Measurements from ENCODE around the gene BTRC.
"Not testable (repeated sequence)": the region's sequence is repeated elsewhere in the genome, so short reads cannot be mapped to it uniquely, and the experiment has no call there.

The BTRC gene

GRCh38 chr10:101388676-101389276, 34.8 kb downstream of the BTRC start:
- DNase-seq, result no peak

- not testable (repeated sequence) for DNase-seq
These were observed 35.6 kb downstream of the BTRC start for GRCh38 chr10:101389532-101389931.

GRCh38 chr10:101389986-101390531, 36.1 kb downstream of the BTRC start:
- DNase-seq, result no peak

GRCh38 chr10:101393378-101393777, 39.4 kb downstream of the BTRC start:
- no peak for DNase-seq

GRCh38 chr10:101394524-101395133, 40.7 kb downstream of the BTRC start:
- no peak for DNase-seq

GRCh38 chr10:101397140-101397539, 43.2 kb downstream of the BTRC start:
- DNase-seq, result no peak

- DNase-seq, result no peak
These were observed 46.6 kb downstream of the BTRC start for GRCh38 chr10:101400585-101400984.

- no peak for DNase-seq
These were observed 48.7 kb downstream of the BTRC start for GRCh38 chr10:101402711-101403110.

GRCh38 chr10:101403161-101403560, 49.2 kb downstream of the BTRC start:
- DNase-seq, result no peak

- no peak for DNase-seq
These were observed 51.0 kb downstream of the BTRC start for GRCh38 chr10:101405001-101405400.

- DNase-seq, result no peak
These were observed 57.6 kb downstream of the BTRC start for GRCh38 chr10:101411598-101411997.

- no peak for DNase-seq
These were observed 60.1 kb downstream of the BTRC start for GRCh38 chr10:101414034-101414433.

GRCh38 chr10:101415884-101416283, 61.9 kb downstream of the BTRC start:
- no peak for DNase-seq

- not testable (repeated sequence) for DNase-seq
These were observed 68.0 kb downstream of the BTRC start for GRCh38 chr10:101421967-101422366.

- DNase-seq, result no peak
These were observed 71.6 kb downstream of the BTRC start for GRCh38 chr10:101425535-101425934.

GRCh38 chr10:101428036-101428435, 74.1 kb downstream of the BTRC start:
- DNase-seq, result no peak

- no peak for DNase-seq
These were observed 75.5 kb downstream of the BTRC start for GRCh38 chr10:101429423-101429822.

GRCh38 chr10:101436302-101436701, 82.3 kb downstream of the BTRC start:
- DNase-seq, result no peak

GRCh38 chr10:101438881-101439391, 85.0 kb downstream of the BTRC start:
- no peak for DNase-seq

GRCh38 chr10:101441541-101442455, 87.8 kb downstream of the BTRC start:
- DNase-seq, result no peak

- DNase-seq, result no peak
These were observed 88.5 kb downstream of the BTRC start for GRCh38 chr10:101442456-101442800.

GRCh38 chr10:101444058-101444898, 90.3 kb downstream of the BTRC start:
- DNase-seq, result no peak

GRCh38 chr10:101446071-101446470, 92.1 kb downstream of the BTRC start:
- DNase-seq, result no peak

Data from stimulated activated CD4-positive, alpha-beta T cell treated with anti-CD3 and anti-CD28 coated beads, Interleukin-2, amount 100 ng/mL, for 48 hours (primary cell).